Ammon's horn (tissue), 1 donor: ENCODE measurements around the gene TSPAN10.

Source experiments
- DNase-seq: peaks from one replicate; pipeline ENCODE4 v3.0.0-alpha.2; 2016; ENCODE audit warnings: low spot score

Gene TSPAN10

GRCh38 chr17:81688616-81689015 lies 51.6 kb downstream of the TSPAN10 start:
- no peak for DNase-seq

DNA sequence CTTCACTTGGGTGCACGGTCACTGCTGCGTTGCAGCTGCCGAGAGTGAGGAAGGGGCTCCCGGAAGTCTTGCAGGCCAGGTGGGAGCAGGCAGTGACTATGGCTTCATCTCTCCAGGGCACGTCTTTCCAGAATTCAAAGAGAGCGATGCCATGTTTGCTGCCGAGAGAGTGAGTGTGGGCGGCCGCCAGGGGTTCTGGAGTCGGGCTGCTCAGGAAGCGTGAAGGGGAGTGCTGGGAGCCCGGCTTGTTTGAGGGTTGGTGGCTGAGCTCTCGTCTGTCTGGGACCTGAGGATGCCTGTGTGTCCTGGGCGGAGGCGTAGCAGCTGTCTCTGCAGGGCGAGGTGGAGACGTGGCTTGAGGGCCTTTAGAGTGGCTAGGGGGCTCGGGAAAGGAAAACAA lies 53.1 kb downstream of the TSPAN10 start:
- DNase-seq = no peak

- DNase-seq = no peak
Observed at GRCh38 chr17:81690549-81690948, 53.6 kb downstream of the TSPAN10 start.

DNA sequence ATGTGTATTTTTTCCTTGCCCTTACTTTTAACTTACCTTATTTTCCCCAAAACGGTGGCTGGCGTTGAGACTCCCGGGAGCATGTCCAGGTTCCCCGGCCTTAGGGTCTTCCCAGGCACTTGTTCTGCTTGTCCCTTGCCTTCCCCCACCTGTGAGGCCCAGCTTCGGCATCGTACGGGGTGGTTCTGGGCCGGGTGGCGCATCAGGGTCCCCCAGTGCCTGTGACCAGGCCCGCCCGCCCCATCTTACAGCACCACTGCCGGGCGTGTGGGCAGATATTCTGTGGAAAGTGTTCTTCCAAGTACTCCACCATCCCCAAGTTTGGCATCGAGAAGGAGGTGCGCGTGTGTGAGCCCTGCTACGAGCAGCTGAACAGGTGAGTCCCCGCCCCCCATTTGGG lies 54.2 kb downstream of the TSPAN10 start:
- no peak for DNase-seq

DNA sequence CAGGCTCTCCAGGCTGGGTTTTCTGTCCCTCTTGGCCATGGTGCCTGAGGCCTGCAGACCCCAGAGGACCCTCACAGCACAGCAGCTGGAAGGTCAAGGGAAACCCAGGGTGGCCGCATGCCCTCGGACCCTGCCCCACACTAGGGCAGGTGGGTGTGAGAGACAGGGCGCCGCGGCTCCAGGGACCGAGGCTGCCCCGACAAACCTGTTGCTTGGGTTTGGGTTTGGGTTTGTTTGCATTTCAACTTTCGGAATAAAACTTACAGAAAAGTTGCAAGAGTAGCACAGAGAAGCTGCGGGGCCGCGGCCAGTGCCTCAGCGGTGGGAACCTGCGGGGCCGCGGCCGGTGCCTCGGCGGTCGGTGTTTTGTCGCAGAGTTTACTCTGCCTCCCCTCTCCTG lies 54.6 kb downstream of the TSPAN10 start:
- DNase-seq = no peak

DNA sequence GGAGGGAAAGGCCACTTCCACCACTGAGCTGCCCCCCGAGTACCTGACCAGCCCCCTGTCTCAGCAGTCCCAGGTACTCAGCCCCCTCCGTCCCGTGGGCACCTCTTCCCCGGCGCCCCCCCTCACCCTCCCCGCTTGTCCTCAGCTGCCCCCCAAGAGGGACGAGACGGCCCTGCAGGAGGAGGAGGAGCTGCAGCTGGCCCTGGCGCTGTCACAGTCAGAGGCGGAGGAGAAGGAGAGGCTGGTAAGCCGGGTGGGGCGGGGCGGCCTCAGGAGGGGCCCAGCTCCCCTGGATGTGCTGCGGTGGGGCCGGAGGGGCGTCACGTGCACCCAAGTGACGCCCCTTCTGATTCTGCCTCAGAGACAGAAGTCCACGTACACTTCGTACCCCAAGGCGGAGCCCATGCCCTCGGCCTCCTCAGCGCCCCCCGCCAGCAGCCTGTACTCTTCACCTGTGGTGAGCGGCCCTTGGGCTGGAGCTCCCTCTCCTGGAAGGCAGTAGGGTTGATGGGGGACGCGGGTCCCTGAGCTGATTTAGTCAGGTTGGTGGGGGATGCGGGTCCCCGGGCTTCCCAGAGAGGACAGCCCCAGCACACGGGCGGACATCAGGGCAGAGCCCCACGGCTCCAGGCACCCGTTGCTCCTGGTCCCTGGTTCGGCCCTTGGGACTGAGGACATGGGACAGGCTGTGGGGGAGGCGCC lies 56.7 kb downstream of the TSPAN10 start:
- DNase-seq = no peak

- DNase-seq = no peak
Observed at GRCh38 chr17:81694810-81695209, 57.8 kb downstream of the TSPAN10 start.

- DNase-seq = no peak
Observed at GRCh38 chr17:81695211-81695610, 58.2 kb downstream of the TSPAN10 start.

DNA sequence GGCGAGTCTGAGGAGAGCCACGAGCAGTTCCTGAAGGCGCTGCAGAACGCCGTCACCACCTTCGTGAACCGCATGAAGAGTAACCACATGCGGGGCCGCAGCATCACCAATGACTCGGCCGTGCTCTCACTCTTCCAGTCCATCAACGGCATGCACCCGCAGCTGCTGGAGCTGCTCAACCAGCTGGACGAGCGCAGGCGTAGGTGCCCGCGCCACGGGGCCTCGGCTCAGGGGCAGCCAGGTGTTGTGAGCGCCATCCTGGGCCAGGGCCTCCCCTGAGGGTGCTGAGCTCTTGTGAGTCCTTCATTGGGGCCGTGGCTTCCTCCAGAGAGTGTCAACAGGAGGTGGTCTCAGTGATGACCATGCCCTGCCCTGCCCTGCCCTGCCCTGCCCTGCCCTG lies 58.8 kb downstream of the TSPAN10 start:
- DNase-seq = no peak

- DNase-seq = no peak
Observed at GRCh38 chr17:81696218-81696941, 59.4 kb downstream of the TSPAN10 start.

DNA sequence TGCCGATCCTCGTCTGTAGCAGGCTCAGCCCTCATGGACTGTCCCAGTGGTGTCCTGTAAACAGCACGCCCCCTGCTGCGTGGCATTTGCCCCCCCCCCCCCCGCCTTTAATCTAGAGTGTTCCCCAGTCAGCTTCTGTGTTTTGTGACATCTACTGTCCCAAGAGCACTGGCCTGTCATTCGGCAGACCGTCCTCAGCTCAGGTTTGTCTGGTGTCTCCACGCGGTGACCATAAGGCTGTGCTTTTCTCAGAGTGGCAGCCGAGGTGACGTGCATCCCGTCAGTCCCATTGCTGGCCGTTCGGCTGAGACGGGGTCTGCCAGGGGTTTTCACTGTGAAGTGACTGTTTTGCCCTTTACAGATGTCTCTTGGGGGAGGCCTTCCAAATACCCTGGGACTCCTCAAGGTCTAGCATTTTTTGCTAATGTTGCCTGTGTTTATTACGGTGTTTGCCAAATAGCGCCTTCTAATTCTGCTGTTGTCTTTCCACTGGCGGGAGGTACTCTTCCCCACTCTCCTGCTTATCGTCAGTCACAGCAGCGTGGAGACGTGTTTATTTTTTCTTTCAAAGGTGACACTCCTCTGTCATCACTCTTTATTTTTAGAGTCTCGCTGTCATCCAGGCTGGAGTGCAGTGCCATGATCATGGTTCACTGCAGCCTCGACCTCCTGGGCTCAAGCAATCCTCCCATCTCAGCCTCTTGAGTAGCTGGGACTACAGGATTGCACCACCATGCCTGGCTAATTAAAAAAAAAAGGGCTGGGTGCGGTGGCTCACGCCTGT lies 60.5 kb downstream of the TSPAN10 start:
- no peak for DNase-seq
